Measurements from ENCODE around the gene NDC1.
A peak's percentile ranks its signal among the peaks of the same experiment; 100 is the strongest.
"Not testable (repeated sequence)": the region's sequence is repeated elsewhere in the genome, so short reads cannot be mapped to it uniquely, and the experiment has no call there.

NDC1 gene, protein sequence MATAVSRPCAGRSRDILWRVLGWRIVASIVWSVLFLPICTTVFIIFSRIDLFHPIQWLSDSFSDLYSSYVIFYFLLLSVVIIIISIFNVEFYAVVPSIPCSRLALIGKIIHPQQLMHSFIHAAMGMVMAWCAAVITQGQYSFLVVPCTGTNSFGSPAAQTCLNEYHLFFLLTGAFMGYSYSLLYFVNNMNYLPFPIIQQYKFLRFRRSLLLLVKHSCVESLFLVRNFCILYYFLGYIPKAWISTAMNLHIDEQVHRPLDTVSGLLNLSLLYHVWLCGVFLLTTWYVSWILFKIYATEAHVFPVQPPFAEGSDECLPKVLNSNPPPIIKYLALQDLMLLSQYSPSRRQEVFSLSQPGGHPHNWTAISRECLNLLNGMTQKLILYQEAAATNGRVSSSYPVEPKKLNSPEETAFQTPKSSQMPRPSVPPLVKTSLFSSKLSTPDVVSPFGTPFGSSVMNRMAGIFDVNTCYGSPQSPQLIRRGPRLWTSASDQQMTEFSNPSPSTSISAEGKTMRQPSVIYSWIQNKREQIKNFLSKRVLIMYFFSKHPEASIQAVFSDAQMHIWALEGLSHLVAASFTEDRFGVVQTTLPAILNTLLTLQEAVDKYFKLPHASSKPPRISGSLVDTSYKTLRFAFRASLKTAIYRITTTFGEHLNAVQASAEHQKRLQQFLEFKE

DNA sequence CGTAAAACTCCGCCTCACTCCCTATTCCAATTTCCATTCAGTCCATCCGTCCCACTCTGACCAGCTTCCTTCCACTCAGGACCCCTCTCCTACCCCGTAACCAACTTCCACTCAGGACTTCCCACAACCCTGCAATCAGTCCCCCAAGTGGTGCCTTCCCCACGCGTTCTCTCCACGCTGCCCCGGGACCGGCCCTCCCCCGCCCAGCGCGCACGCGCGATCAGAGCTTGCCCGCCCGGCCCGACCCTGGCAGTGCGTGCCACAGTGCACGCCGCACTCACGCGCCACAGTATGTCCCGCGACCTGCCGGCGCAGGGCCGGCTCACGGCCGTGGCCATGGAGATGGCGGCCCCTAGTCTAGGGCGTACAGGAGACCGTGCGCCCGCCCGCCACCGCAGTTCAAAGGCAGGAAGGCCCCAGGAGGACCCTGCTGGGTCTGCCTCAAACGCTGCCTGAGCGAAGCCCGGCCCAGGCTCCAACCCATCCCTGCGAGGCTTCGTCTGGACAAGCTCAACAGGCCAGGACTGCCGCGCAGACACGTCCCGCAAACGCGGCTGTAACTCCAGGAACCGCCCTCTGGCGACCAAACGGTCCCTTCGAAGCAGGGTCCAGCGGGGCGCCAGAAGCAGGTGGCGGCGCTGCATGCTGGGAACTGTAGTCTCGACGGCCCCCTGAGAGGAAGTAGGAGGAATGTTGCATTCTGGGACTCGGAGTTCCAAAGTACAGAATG is at the start of gene NDC1:
Gene NDC1 (minus strand): TSS at position 373 of the 730 bp plus-strand sequence. CDS start 35 bp downstream, at position 338.
- peak; percentile 91 to 93 for DNase-seq

DNA sequence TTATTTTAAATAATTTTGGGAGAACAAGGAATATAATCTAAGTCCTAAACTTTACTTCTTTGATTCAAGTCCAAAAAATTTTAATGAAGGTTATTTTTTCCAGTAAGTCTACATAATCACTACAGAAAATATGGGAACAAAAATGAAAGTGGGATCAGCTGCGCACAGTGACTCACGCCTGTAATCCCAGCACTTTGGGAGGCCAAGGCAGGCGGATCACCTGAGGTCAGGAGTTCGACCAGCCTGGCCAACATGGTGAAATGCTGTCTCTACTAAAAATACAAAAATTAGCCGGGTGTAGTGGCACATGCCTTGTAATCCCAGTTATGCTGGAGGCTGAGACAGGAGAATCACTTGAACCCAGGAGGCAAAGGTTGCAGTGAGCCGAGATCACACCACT is 45.5 kb upstream of the NDC1 start:
- not testable (repeated sequence) for DNase-seq

DNA sequence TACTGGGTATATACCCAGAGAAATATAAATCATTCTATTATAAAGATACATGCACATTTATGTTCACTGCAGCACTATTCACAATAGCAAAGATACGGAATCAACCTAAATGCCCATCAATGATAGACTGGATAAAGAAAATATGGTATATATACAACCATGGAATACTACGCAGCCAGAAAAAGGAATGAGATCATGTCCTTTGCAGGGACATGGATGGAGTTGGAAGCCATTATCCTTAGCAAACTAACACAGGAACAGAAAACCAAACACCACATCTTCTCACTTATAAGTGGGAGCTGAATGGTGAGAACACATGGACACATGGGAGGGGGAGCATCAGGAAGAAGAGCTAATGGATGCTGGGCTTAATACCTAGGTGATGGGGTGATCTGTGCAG is 43.8 kb upstream of the NDC1 start:
- DNase-seq = not testable (repeated sequence)

DNA sequence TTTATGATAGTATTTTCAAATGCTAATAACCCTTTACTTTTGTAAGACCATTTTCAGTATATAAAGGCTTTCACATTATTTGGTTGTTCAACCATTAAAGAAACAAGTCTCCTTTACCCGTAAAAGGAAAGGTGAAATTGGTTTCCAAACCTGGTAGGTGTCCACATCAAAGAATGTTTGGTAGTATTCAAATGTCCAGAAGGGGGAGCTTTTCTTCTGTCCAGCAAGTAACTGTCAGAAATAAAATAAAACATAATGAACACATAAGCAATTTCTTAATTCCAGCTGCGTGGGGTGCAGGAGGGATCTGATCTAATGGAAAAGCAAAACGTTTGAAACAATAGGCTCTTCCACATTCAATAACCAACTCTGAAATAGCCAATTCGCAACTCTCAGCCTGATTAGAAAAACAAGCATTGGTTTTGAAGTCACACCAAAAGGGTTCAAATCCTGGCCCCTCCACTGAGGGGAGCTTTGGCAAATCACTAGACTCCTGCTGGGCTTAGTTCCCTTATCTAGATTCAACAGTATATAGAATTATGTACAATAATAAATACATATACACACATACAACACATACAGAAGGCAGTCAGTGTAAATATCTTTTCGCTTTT is 40.5 kb upstream of the NDC1 start:
- peak in 1 of 2 experiments; percentile 5 for DNase-seq

DNA sequence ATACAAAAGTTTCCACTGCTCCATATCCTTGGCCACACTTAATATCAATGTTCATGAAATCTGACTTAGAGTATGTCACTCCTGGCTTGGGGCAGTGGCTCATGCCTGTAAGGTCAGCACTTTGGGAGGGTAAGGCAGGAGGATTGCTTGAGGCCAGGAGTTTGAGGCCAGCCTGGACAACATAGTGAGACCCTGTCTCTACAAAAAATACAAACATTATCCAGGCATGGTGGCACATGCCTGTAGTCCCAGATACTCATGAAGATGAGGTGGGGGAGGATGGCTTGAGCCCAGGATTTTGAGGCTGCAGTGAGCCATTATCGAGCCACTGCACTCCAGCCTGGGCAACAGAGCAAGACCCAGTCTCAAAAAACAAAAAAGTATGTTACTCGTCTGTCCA is 37.1 kb upstream of the NDC1 start:
- not testable (repeated sequence) for DNase-seq

DNA sequence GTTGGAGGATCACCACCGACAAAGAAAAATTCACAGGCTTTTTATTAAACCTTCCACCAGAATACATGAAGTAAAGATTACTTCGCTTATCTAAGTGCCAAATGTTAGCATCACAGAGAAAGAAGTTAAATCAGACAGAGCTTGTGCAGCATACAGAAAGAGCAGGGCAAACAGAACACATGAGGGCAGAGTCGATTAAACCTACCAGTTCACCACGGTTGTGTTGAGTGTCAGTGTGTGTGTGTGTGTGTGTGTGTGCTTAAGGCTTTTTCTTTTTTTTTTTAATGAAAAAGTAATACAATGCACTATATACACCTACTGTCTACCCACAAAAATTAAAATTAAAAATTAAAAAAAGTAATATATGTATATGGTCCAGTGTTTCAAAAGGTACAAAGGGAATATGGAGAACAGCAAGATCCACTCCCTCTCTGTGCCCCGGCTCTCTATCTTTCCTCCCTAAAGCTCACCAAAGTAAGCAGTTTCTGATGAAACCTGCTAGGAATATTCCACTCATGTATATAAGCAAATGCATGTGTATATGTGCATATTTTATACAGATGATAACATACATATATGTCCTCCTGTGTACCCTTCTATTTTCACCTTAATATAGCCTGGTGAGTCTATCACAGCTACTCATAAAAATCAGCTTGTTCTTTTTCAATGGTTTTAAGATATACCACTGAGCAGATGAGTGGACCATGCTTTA is 33.8 kb upstream of the NDC1 start:
- DNase-seq = no peak

DNA sequence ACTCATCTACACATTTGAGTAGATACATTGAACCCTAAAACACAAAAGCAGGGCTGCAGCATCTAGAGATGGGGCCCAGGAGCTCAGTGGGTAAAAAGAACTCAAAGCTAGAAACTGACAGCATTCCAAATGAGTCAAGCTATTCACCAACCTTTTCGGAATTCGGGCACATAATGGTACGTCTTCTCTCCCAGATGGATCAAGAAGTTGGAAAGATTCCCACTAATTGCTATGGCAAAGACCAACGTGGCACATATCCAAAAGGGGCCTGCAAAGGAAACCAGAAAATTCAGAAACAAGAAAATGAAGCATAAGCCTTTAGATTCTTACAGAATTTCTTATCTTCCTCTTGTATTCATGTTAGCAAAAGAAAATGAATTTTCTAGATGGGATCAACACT is 33.1 kb upstream of the NDC1 start:
- DNase-seq = no peak

DNA sequence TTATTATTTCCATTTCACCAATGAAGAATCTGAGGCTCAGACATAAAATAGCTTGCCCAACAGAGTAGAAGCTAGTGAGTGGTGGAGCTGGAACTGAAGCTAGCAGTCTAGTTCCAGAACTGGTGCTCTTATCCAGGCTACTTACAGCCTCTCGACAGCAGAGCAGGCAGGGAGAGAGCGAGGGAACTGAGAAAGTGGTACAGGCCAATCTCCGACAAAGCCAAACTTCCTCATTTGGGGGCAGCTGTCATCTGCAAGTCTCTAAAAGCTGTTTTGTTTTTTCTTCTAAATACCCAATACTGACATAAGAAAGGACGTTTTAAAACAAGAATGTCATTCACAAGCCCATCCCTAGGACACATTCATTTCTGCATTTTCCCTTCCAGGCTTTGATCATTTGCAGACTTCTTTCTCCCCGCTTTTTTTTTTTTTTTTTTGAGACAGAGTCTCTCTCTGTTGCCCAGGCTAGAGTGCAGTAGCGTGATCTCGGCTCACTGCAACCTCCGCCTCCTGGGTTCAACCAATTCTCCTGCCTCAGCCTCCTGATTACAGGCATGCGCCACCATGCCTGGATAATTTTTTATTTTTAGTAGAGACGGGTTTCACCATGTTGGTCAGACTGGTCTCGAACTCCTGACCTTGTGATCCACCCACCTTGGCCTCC is 31.5 kb upstream of the NDC1 start:
- no peak for DNase-seq

DNA sequence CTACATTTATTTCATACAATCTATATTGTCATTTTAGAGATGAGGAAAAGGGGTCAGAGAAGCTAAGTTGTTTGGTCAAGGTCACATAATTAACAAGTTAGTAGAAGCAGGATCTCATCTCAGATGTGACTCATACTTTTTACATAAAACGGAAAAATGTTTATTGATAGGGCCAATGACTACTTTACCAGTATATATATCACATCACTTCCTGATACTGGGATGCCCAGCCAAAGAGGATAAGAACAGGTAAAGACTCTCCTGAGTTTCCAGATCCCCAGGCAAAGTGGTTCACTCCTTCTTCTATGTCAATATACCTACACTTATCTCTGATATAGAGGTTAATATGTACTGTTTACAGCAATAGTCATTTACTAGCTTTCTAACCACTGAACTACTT is 30.5 kb upstream of the NDC1 start:
- DNase-seq = no peak

DNA sequence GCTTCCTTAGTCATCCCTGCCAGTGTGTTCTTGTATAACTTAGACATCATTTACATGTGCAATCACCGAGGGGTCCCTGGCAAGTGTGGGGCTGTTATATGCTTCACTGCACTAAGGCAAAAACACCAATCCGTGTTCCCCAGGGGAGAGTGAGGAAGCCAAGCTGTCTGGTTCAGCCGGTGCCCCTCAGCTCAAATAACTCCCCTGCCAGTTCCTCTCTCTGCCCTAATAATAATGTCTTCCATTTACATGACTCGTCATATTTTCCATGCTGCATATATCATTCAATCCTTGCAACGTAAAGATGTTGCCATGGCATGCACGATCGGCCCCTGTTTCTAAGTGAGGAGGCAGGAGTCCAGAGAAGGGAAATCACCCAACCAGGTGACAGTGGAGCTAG is 24.4 kb upstream of the NDC1 start:
- DNase-seq = no peak

DNA sequence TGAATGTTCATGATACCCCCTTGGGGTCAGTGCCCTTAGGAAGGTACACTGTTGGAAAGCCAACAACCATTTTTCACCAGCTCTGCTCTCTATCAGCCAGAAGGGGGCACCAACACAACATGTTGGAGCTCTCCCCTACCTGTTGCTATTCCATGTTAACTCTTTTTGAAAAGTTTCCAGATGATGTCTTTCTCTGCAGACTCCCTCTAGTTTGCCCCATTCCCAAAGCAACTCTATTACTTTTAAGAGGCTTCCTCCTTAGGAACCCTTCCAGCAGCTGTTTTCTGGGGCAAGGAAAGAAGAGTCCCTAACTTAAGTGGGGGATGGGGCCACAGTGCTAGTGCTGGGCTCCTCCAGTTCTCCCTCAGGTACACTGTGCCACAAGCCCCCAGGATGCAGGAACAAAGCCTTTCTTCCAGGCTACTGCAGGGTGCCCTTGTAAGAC is 22.9 kb upstream of the NDC1 start:
- DNase-seq = peak in 1 of 2 experiments; percentile 2

DNA sequence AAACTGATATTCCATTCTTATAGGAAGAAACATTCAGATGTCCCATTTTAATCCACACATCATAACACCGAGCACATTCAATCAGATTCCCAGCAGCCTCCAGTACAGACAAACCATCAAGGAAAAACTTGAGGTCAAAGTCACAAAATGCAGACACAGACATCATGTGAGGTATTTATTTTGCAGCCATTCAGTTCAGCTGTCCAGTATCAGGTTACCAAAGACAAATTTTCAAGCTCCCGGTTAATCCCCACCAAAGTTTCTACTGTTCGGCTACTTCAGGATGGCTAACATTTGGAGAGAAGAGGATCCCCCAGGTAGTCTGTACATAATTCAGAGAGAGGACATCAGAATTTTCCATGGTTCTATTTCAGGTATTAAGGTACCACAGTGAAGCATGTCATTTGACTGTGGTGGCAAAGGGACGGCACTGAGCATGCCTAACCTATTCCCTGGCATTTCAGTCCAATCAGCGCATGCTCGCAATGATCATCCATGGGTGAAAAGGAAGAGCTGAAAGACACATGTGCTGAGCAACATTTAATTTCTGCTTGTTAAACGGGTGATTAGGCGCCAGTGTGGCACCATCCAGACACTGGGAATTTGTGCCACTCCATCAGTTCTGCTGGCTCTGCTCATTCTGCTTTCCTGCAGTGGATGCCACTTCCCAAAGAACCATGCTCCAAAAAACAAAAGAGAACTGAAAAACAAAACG is 13.6 kb upstream of the NDC1 start:
- no peak for DNase-seq

DNA sequence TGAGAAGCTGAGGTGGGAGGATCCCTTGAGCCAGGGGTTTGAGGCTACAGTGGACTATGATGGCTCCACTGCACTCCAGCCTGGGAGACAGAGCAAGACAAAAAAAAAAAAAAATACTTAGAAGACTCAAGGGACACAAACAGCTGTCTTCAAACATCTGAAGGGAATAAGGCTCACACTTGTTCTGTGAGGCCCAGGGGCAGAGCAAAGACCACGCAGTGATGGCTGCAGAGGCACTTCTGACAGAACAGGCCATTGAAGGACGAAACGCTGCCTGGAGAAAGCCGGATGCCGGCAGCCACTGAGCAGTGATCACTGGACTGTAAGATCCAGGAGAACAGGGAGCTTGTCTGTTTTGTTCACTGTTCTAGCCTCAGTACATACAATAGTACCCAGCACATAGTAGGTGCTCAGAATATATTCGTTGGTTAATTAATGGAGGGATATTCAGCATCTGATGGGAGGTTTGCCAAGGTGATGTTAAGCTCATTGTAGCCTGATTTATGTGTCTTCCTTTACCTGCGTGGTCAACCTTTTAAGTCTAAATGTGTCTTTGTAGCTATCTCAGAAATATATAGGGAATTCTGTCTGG is 12.1 kb upstream of the NDC1 start:
- no peak for DNase-seq

DNA sequence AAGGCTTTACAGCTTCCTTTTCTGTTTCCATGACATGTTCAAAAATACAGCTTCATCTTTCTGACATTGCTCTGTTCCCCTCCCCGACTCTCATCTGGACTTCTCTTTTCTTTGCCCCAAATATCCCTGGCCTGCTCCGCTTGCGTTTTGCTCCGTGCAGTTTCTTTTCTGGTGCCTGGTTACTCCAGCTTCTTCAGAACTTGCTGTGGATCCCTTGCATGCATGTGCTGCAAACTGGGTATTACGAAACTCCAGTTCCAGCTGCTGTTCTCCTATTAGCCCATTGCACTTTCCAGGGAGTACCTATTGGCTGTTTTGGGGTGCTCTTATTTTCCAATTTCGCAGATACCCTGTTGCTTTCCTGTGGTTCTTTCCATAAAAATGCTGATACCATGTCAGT is 9.9 kb upstream of the NDC1 start:
- no peak for DNase-seq

DNA sequence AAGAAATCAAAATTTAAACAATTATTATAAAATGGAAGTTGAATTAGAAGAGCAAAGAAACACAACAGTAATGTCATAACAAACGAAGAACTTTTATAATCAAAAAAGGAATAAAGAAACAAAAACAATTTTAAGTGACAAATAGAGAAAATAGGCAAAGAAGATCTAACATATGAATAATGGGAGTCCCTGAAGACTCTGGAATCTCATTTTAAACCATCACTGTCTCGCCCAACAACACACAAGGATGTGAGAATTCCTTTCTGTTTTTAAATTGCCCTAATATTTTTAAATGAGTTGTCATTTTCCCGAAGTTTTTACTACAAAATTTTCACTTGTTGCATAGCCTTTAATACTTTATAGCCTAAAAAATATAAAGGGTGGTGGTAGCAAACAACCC is 4.3 kb upstream of the NDC1 start:
- DNase-seq = no peak

DNA sequence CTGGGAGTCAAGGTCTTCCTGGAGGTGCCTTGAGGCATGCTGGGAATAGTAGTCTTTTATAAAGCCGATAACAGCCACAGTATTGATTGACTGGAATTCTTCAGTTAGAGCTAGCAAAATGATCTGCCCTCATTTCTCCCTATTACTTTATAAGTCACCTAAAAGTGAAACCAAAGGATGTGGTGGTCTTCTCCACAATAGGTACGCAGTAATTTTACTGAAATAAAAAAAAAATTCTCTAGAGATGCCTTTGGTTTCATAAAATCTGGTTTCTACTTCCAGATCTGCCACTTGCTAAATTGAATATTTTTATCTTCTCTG is 518 bp upstream of the NDC1 start:
- no peak for DNase-seq

DNA sequence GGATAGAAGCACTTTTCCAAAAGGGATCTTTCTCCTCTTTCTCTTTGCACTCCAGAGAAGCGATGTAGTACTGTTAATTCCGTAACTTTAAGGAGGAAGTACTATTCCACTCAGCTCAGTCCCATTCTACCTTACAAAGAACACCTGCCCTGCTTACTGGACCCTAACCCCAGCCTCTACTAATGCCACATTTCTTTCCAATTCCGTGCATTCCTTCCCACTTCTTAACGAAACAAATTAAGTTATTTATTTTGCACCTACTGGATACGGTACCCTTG is 511 bp downstream of the NDC1 start:
- no peak for DNase-seq

DNA sequence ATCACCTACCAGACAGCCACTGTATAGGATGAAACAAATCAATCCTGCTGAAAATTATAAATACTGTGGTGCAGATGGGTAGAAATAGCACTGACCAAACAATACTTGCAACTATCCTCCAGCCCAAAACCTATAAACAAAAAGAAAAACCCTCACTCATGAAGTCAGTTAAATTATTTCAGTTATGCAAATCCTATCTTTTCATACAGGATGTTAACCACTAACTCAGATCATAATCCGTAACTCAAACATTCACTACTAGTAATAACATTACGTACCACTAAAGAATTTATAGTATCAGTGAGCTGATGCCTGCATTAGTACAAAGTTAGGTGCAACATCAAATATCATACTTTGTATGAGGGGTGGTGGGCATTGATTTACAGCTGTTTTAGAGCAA is 2.6 kb downstream of the NDC1 start:
- DNase-seq = no peak

DNA sequence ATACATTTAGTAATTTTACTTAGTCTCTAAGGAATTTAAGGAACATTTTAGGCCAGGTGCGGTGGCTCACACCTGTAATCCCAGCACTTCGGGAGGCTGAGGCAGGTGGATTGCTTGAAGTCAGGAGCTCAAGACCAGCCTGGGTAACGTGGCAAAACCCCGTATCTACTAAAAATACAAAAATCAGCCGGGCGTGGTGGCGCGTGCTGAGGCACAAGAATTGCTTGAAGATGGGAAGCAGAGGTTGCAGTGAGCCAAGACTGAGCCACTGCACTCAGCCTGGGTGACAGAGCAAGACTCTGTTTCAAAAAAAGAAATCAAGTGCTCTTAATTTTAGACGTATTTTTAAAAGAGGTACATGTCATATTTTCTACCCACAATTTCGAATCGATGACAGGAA is 3.3 kb downstream of the NDC1 start:
- DNase-seq = no peak

DNA sequence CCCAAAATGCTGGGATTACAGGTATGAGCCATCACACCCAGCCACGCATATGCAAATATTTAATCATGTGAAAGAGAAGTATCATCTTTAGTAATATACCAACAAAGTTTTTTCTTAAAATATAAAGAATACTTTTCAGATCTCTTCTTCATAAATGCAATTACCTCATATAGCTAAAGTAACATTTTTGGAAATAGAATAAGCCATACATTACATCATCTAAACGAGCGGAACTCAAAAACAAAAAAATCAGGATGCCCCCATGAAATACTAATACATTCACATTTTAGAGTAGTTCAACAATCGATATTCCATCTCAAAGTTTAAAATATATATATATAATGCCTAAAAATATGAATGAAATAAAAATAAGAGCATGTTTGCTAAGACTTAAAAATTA is 4.7 kb downstream of the NDC1 start:
- no peak for DNase-seq

DNA sequence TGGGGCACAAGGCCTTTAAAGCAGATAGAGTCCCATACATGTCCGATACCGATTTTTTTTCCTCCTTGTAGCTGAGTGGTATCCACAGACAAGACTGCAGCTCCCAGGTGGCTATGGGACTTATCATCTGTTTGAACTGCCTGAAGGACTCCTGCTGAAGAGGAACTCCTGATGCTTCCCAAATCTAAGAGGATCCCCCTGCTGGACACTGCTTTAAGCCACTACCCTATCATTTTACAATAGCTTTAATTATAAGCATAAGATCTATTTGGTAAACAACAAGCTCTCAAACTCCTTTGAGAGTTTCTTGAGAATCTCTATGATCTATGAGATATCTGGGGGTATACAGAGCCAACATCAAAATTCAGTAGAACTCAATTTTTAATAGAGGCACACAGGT is 11.7 kb downstream of the NDC1 start:
- no peak for DNase-seq
